GM13977 (cell line): ENCODE measurements around the gene BMP2K.

Experiments
- DNase-seq: peaks from one replicate; pipeline ENCODE4 v3.0.0; 2012; ENCODE audit warnings: low spot score
- in situ Hi-C: fragments of 300-500 bp; cut with MboI; formaldehyde crosslinking; loops from one replicate; pipeline ENCODE4 v1.12.0; 2022; ENCODE audit warnings: low sequenced_read_pairs, low pct_unique_long_range_greater_than_20kb, mixed read lengths, inconsistent platforms; ENCODE audit not compliant: unreplicated experiment
- TF ChIP-seq, protein P1 (sequence below): IDR thresholded peaks from 2 replicates; pipeline ENCODE4 v1.5.1; 2012; ENCODE audit warnings: mild to moderate bottlenecking, control low read depth; ENCODE audit not compliant: insufficient read depth; ENCODE audit errors: extremely low read depth, missing control alignments

Gene BMP2K

DNA sequence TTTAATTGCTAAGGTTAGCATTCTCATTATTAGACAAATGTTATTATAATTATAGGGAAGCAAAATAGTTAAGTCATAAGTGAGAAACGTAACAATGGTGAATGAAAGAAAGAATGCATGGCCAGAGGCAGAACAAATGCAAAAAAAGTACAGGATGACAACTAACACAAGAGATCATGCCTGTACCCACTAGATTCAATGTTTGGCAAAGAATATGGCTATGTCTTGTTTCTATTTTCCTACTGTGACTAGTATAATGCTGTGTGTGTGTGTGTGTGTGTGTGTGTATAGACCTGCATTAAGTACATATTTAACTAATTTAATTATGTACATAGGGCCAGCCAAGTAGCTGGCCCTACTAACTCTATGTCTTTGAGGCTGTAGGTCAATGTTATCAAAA, 12.9 kb upstream of the BMP2K start:
- in situ Hi-C loops: no loop called here
- TF ChIP-seq, protein P1, sequence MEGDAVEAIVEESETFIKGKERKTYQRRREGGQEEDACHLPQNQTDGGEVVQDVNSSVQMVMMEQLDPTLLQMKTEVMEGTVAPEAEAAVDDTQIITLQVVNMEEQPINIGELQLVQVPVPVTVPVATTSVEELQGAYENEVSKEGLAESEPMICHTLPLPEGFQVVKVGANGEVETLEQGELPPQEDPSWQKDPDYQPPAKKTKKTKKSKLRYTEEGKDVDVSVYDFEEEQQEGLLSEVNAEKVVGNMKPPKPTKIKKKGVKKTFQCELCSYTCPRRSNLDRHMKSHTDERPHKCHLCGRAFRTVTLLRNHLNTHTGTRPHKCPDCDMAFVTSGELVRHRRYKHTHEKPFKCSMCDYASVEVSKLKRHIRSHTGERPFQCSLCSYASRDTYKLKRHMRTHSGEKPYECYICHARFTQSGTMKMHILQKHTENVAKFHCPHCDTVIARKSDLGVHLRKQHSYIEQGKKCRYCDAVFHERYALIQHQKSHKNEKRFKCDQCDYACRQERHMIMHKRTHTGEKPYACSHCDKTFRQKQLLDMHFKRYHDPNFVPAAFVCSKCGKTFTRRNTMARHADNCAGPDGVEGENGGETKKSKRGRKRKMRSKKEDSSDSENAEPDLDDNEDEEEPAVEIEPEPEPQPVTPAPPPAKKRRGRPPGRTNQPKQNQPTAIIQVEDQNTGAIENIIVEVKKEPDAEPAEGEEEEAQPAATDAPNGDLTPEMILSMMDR: no peak
- no peak for DNase-seq

DNA sequence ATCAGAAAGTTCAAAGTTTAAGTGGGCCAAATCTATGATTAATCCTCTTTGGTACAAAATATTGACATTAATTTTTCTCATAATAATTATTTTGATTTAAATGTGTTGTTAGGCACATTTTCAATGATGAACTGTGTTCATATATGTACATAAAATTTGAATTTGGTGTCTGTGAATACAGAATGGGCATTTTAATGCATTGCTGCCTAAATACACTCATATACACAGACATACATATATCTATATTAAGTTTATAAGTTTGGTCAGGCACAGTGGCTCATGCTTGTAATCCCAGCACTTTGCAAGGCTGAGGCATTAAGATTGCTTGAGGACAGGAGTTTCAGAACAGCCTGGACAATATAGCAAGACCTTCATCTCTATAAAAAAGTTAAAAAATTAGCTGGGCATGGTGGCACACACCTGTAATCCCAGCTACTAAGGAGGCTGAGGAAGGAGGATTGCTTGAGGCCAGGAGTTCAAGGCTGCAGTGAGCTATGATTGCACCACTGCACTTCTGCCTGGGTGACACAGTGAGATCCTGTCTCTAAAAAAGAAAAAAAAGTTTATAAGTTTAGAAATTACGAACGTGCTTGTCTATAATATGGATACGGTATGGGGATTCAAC, 12.3 kb upstream of the BMP2K start:
- DNase-seq: no peak
- TF ChIP-seq, protein P1: no peak
- in situ Hi-C loops: no loop called here

- DNase-seq: no peak
- in situ Hi-C loops: no loop called here
- TF ChIP-seq, protein P1: no peak
Measured at GRCh38 chr4:78764498-78764961, 11.6 kb upstream of the BMP2K start.

GRCh38 chr4:78765432-78766006, 10.6 kb upstream of the BMP2K start:
- DNase-seq: no peak
- in situ Hi-C loops: no loop called here
- TF ChIP-seq, protein P1: no peak

- in situ Hi-C loops: no loop called here
- no peak for DNase-seq
Measured at GRCh38 chr4:78766026-78766425, 10.1 kb upstream of the BMP2K start.

GRCh38 chr4:78766650-78767049, 9.5 kb upstream of the BMP2K start:
- no peak for DNase-seq
- in situ Hi-C loops: no loop called here
- TF ChIP-seq, protein P1: no peak

More at GRCh38 chr4:78766026-78766425, 10.1 kb upstream of the BMP2K start:
- TF ChIP-seq, protein P1: no peak
